ENCODE data around the gene AP2B1. TPM values are rescaled to one million over a fixed set of nuclear protein-coding genes. Genes with fewer than 3 reads are reported as not detected.
A peak's percentile ranks its signal among the peaks of the same experiment; 100 is the strongest.

AP2B1 gene
- total and polyA plus RNA-seq, 4 experiments from 2014 or later: 54.1 to 165 (median 118) TPM

DNA sequence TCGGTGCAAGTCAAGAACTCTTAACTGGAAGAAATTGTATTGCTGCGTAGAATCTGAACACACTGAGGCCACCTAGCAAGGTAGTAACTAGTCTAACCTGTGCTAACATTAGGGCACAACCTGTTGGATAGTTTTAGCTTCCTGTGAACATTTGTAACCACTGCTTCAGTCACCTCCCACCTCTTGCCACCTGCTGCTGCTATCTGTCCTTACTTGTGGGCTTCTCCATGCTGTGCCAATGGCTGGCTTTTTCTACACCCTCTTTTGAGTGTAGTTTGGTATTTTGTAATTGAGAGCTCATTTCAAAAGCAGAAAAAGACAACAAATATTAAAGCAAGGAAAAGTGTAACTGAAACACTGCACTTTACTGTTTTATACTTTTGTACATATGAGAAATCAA, 136.6 kb downstream of the AP2B1 start:
- peaks cover 63 to 74% of the 10 kb centered on the region in 2 donors for H3K36me3 Mint-ChIP-seq
- ChIA-PET POLR2A (ENCODE audit: partially characterized antibody) (no interaction called here), CTCF (ENCODE audit: partially characterized antibody) (interaction anchor here (2.5 kb wide), 1 partner anchor 40 kb away, joined by 9 read pairs; no protein-coding TSS in a partner anchor)

DNA sequence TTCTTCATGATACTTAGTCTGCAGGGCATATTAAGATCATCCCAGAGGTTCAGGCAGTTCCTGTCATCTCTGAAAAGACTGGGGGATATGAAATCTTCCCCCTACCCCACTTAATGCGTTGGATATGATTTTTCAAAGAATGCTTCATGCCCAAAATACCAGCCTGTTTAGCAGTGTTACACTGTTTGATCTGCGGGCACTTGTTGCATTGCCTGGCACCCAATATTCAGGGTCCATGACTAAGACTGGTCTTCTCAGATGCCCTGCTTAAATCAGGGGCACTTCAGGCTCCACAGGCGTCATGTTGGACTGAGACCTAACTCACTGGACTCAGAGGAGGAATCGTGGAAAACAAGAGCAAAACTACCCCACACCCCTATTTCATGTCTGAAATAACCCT, 137.9 kb downstream of the AP2B1 start:
- Histone ChIP-seq H3K9me3 (ENCODE audit: control insufficient read depth in 1 of 2, low read length in 2 of 2) (no peaks in the 10 kb centered on the region), H3K27me3 (ENCODE audit: insufficient read depth, low read length) (no peaks in the 10 kb centered on the region), H3K4me3 (ENCODE audit: low read length in 2 of 2) (no peak overlapping the region), H3K4me1 (ENCODE audit: insufficient read depth, low read length) (no peaks in the 10 kb centered on the region), H3K27ac (ENCODE audit: low read depth, low read length) (no peak overlapping the region), H3K36me3 (ENCODE audit: insufficient read depth, low read length) (peaks cover 37% of the 10 kb centered on the region)
- H3K9me3 Mint-ChIP-seq: no peaks in the 10 kb centered on the region
- H3K27me3 Mint-ChIP-seq: no peaks in the 10 kb centered on the region
- H3K4me1 Mint-ChIP-seq: peaks cover 0 to 11% (median 2%) of the 10 kb centered on the region in 4 donors
- ChIA-PET CTCF (ENCODE audit: partially characterized antibody) (interaction anchor here (1.4 kb wide), 1 partner anchor 38 kb away, joined by 3 read pairs; no protein-coding TSS in a partner anchor), POLR2A (ENCODE audit: partially characterized antibody) (no interaction called here)
- H3K4me3 Mint-ChIP-seq: peak overlapping the region in 1 of 8 donors; percentile 26
- H3K36me3 Mint-ChIP-seq: peaks cover 52 to 68% of the 10 kb centered on the region in 2 donors
- DNase-seq: no peak
- intact Hi-C loops (cut with micrococcal nuclease): loop anchor here (10.0 kb wide), 1 partner anchor 60 kb away; no protein-coding TSS in a partner anchor
- H3K27ac Mint-ChIP-seq: peak overlapping the region in 3 of 7 donors; percentile 49 to 65 (median 62)

More for the DNA sequence above, 136.6 kb downstream of the AP2B1 start:
- intact Hi-C loops (cut with micrococcal nuclease): loop anchor here (10.0 kb wide), 1 partner anchor 59 kb away; no protein-coding TSS in a partner anchor
- H3K36me3 ChIP-seq (ENCODE audit: insufficient read depth, low read length): peaks cover 37% of the 10 kb centered on the region
- no peak overlapping the region for H3K4me3 ChIP-seq (ENCODE audit: low read length in 2 of 2)
- DNase-seq: no peak
- Mint-ChIP-seq H3K27me3 (no peaks in the 10 kb centered on the region), H3K4me3 (no peak overlapping the region), H3K4me1 (no peaks in the 10 kb centered on the region), H3K27ac (no peak overlapping the region), H3K9me3 (no peaks in the 10 kb centered on the region)
- no peaks in the 10 kb centered on the region for H3K4me1 ChIP-seq (ENCODE audit: insufficient read depth, low read length)
- no peaks in the 10 kb centered on the region for H3K27me3 ChIP-seq (ENCODE audit: insufficient read depth, low read length)
- no peak overlapping the region for H3K27ac ChIP-seq (ENCODE audit: low read depth, low read length)
- H3K9me3 ChIP-seq (ENCODE audit: control insufficient read depth in 1 of 2, low read length in 2 of 2): no peaks in the 10 kb centered on the region

DNA sequence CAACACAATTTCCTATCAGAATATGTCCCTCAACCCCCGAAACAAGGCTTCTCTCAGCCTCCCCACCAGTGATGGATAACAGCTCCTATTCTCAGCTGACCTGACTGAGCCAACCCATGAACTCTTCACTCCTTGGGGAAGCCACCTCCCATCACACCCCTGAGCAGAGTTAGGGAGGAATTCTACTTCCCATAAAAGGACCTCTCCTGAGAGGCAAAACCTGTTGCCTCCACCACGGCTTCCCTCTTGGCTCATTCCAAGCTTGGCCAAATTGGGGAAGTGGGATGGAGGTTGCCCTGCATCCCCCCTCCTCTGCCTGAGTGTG, 138.6 kb downstream of the AP2B1 start:
- no peaks in the 10 kb centered on the region for H3K9me3 ChIP-seq (ENCODE audit: control insufficient read depth in 1 of 2, low read length in 2 of 2)
- H3K4me1 ChIP-seq (ENCODE audit: insufficient read depth, low read length): peaks cover 5% of the 10 kb centered on the region
- Mint-ChIP-seq H3K36me3 (peaks cover 48 to 68% of the 10 kb centered on the region in 2 donors), H3K4me3 (no peak overlapping the region), H3K4me1 (peaks cover 4 to 18% (median 7%) of the 10 kb centered on the region in 4 donors), H3K9me3 (no peaks in the 10 kb centered on the region), H3K27ac (no peak overlapping the region), H3K27me3 (no peaks in the 10 kb centered on the region)
- H3K27ac ChIP-seq (ENCODE audit: low read depth, low read length): no peak overlapping the region
- DNase-seq: no peak
- peaks cover 35% of the 10 kb centered on the region for H3K36me3 ChIP-seq (ENCODE audit: insufficient read depth, low read length)
- H3K27me3 ChIP-seq (ENCODE audit: insufficient read depth, low read length): no peaks in the 10 kb centered on the region
- intact Hi-C loops (cut with micrococcal nuclease): loop anchor here (10.0 kb wide), 1 partner anchor 61 kb away; no protein-coding TSS in a partner anchor
- no peak overlapping the region for H3K4me3 ChIP-seq (ENCODE audit: low read length in 2 of 2)
- ChIA-PET CTCF (ENCODE audit: partially characterized antibody) (interaction anchor here (1.4 kb wide), 1 partner anchor 38 kb away, joined by 3 read pairs; no protein-coding TSS in a partner anchor), POLR2A (ENCODE audit: partially characterized antibody) (no interaction called here)

DNA sequence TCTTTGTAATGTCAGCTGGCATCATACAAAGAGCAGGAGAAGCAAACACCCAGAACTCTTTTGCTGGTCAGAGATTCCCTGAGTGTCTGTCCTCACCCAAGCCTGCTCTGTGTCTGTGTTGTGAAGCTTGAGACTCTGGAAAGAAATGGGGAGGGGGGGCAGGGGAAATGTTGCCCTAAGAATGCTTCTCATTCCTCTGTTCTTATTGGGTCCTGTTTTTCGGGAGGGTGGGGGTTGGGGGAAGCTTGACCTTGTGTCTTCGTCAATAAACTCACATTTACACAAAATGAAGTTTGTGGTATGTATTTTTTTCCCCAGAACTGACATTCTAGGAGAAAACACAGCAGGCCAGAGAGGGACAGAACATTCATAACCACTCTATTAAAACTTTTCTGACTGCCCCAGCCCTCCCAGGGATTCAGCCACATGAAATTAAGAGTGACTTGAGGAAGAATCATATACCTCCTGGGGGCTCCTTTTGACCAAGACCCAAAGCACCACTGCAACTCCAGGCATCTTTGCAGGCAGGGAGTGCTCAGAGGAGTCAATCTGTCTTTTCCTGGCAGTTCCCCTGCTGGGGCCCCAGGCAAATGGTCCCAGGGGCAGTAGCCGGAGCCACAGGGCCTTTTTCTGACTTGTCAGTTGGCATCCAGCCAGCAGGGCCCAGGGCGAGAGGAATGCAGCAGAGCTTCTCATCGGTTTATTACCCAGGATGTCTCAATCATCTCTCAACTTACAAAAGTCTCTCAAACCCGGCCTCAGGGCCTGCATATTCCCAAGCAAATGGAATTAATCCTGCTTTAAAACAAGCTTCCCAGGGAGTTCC, 139.2 kb downstream of the AP2B1 start:
- peaks cover 47 to 63% of the 10 kb centered on the region in 2 donors for H3K36me3 Mint-ChIP-seq
- no peaks in the 10 kb centered on the region for H3K27me3 Mint-ChIP-seq
- H3K36me3 ChIP-seq (ENCODE audit: insufficient read depth, low read length): peaks cover 30% of the 10 kb centered on the region
- no peaks in the 10 kb centered on the region for H3K27me3 ChIP-seq (ENCODE audit: insufficient read depth, low read length)
- H3K4me3 Mint-ChIP-seq: no peak overlapping the region
- no peak overlapping the region for H3K4me3 ChIP-seq (ENCODE audit: low read length in 2 of 2)
- no peaks in the 10 kb centered on the region for H3K9me3 ChIP-seq (ENCODE audit: control insufficient read depth in 1 of 2, low read length in 2 of 2)
- no peak for DNase-seq
- ChIA-PET POLR2A (ENCODE audit: partially characterized antibody) (no interaction called here), CTCF (ENCODE audit: partially characterized antibody) (interaction anchor here (1.4 kb wide), 1 partner anchor 37 kb away, joined by 3 read pairs; no protein-coding TSS in a partner anchor)
- H3K4me1 ChIP-seq (ENCODE audit: insufficient read depth, low read length): peaks cover 11% of the 10 kb centered on the region
- no peak overlapping the region for H3K27ac Mint-ChIP-seq
- no peaks in the 10 kb centered on the region for H3K9me3 Mint-ChIP-seq
- H3K27ac ChIP-seq (ENCODE audit: low read depth, low read length): no peak overlapping the region
- H3K4me1 Mint-ChIP-seq: peaks cover 9 to 24% (median 12%) of the 10 kb centered on the region in 4 donors
- intact Hi-C loops (cut with micrococcal nuclease): loop anchor here (10.0 kb wide), 1 partner anchor 62 kb away; no protein-coding TSS in a partner anchor

DNA sequence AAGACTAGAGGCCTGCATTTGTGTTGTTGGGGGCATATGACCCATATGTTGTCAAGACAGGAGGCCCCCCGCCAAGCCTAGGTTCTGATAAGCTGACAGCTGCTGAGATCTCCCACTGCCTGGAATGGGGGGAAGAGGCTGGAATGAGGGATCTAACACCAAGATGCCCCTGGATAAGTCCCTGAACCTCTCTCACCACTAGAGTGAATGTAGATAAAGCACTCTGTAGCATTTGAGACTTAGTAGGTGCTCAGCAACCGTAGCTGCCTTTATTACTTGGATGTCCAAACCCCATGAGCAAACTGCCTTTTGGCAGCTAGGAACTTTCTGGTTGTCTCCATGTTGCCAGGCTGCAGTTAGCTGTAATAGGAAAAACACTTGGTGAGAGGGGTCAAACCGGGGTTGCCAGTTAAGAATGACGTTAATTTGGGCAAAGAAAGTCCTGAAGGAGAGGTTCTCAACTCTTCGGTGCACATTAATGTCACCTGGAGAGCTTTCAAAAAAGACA, 139.9 kb downstream of the AP2B1 start:
- Histone ChIP-seq H3K36me3 (ENCODE audit: insufficient read depth, low read length) (peaks cover 27% of the 10 kb centered on the region), H3K27me3 (ENCODE audit: insufficient read depth, low read length) (no peaks in the 10 kb centered on the region), H3K27ac (ENCODE audit: low read depth, low read length) (no peak overlapping the region), H3K4me1 (ENCODE audit: insufficient read depth, low read length) (peaks cover 12% of the 10 kb centered on the region), H3K9me3 (ENCODE audit: control insufficient read depth in 1 of 2, low read length in 2 of 2) (no peaks in the 10 kb centered on the region), H3K4me3 (ENCODE audit: low read length in 2 of 2) (no peak overlapping the region)
- CTCF ChIA-PET (ENCODE audit: partially characterized antibody): interaction anchor here (1.2 kb wide), 1 partner anchor 20 kb away, joined by 4 read pairs; no protein-coding TSS in a partner anchor
- no peaks in the 10 kb centered on the region for H3K27me3 Mint-ChIP-seq
- peaks cover 43 to 57% of the 10 kb centered on the region in 2 donors for H3K36me3 Mint-ChIP-seq
- intact Hi-C loops (cut with micrococcal nuclease): loop anchor here (10.0 kb wide), 1 partner anchor 62 kb away; no protein-coding TSS in a partner anchor
- H3K9me3 Mint-ChIP-seq: no peaks in the 10 kb centered on the region
- POLR2A ChIA-PET (ENCODE audit: partially characterized antibody): no interaction called here
- no peak for DNase-seq
- no peak overlapping the region for H3K4me3 Mint-ChIP-seq
- no peak overlapping the region for H3K27ac Mint-ChIP-seq
- H3K4me1 Mint-ChIP-seq: peaks cover 9 to 24% (median 12%) of the 10 kb centered on the region in 4 donors

DNA sequence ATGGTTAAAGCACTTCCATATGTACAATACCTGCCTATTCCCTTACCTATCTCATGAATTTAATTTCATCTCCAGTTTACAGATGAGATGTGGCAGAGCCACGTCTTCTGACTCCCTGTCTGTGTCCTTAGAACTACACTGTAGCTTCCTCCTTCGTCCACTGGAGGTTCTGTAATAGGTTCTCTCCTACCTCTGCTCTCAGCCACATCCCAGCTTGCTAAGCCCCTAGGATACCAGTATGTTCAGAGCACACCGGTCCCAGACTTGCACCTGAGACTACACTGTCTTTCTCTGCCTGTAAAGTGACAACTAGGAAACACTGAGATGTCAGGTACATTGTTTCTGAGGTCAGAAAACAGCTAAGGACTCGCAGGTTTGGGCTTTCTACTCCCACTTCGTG, 140.5 kb downstream of the AP2B1 start:
- Histone ChIP-seq H3K27ac (ENCODE audit: low read depth, low read length) (no peak overlapping the region), H3K27me3 (ENCODE audit: insufficient read depth, low read length) (no peaks in the 10 kb centered on the region), H3K36me3 (ENCODE audit: insufficient read depth, low read length) (peaks cover 27% of the 10 kb centered on the region), H3K9me3 (ENCODE audit: control insufficient read depth in 1 of 2, low read length in 2 of 2) (no peaks in the 10 kb centered on the region), H3K4me1 (ENCODE audit: insufficient read depth, low read length) (peaks cover 12% of the 10 kb centered on the region), H3K4me3 (ENCODE audit: low read length in 2 of 2) (no peak overlapping the region)
- H3K4me1 Mint-ChIP-seq: peaks cover 9 to 30% (median 15%) of the 10 kb centered on the region in 4 donors
- intact Hi-C loops (cut with micrococcal nuclease): loop anchor here (10.0 kb wide), 1 partner anchor 63 kb away; no protein-coding TSS in a partner anchor
- CTCF ChIA-PET (ENCODE audit: partially characterized antibody): interaction anchor here (1.2 kb wide), 1 partner anchor 20 kb away, joined by 4 read pairs; no protein-coding TSS in a partner anchor
- no peaks in the 10 kb centered on the region for H3K9me3 Mint-ChIP-seq
- no peaks in the 10 kb centered on the region for H3K27me3 Mint-ChIP-seq
- DNase-seq: no peak
- POLR2A ChIA-PET (ENCODE audit: partially characterized antibody): no interaction called here
- H3K4me3 Mint-ChIP-seq: no peak overlapping the region
- H3K36me3 Mint-ChIP-seq: peaks cover 43 to 54% of the 10 kb centered on the region in 2 donors
- H3K27ac Mint-ChIP-seq: peak overlapping the region in 2 of 7 donors; percentile 14 to 40

DNA sequence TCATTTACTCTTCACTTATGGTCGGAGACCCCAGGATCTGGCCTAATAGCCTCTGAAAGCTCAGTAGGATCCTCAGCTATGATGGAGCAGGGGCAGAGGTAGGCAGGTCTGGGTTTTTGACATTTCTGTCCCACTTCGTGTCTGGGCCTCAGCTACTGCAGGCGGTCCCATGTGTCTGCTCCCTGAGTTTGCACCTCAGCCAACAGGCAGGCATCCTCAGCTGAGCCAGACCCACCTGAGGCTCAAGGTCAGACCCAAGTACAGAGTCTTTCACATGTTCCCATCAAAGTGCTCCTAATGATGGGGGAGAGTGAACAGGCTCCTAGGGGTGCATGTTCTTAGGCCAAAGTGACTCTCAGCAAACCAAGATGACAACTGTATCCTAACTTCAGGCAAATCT, 141.4 kb downstream of the AP2B1 start:
- Mint-ChIP-seq H3K27ac (no peak overlapping the region), H3K36me3 (peaks cover 36 to 45% of the 10 kb centered on the region in 2 donors), H3K27me3 (no peaks in the 10 kb centered on the region), H3K4me3 (no peak overlapping the region), H3K9me3 (no peaks in the 10 kb centered on the region), H3K4me1 (peaks cover 9 to 32% (median 18%) of the 10 kb centered on the region in 4 donors)
- no peaks in the 10 kb centered on the region for H3K9me3 ChIP-seq (ENCODE audit: control insufficient read depth in 1 of 2, low read length in 2 of 2)
- no peaks in the 10 kb centered on the region for H3K27me3 ChIP-seq (ENCODE audit: insufficient read depth, low read length)
- H3K4me3 ChIP-seq (ENCODE audit: low read length in 2 of 2): no peak overlapping the region
- H3K27ac ChIP-seq (ENCODE audit: low read depth, low read length): no peak overlapping the region
- DNase-seq: no peak
- ChIA-PET CTCF (ENCODE audit: partially characterized antibody) (interaction anchor here (1.0 kb wide), 1 partner anchor 35 kb away, joined by 5 read pairs; no protein-coding TSS in a partner anchor), POLR2A (ENCODE audit: partially characterized antibody) (no interaction called here)
- peaks cover 12% of the 10 kb centered on the region for H3K4me1 ChIP-seq (ENCODE audit: insufficient read depth, low read length)
- peaks cover 25% of the 10 kb centered on the region for H3K36me3 ChIP-seq (ENCODE audit: insufficient read depth, low read length)
- intact Hi-C loops (cut with micrococcal nuclease): loop anchor here (10.0 kb wide), 1 partner anchor 64 kb away; no protein-coding TSS in a partner anchor

Measured in CD4-positive, alpha-beta memory T cell (primary cell).